Loucy (cell line): ENCODE data around the gene AK2.
"Not testable (repeated sequence)": the region's sequence is repeated elsewhere in the genome, so short reads cannot be mapped to it uniquely, and the experiment has no call there.

Experiments
- H2AFZ ChIP-seq: fragments of 200-600 bp; sonication (generic); 2 replicates; pipeline ENCODE4 v1.6.0; 2016; ENCODE audit warnings: antibody characterized with exemption, mild to moderate bottlenecking, low read length, moderate library complexity
- H3F3A ChIP-seq: fragments of 200-600 bp; 2 replicates; pipeline ENCODE4 v1.6.0; 2016; ENCODE audit warnings: antibody characterized with exemption, low read depth, mild to moderate bottlenecking
- H3K27me3 ChIP-seq: fragments of 200-600 bp; sonication (generic); 2 replicates; pipeline ENCODE4 v1.6.1; 2014; ENCODE audit warnings: low read length, mild to moderate bottlenecking; ENCODE audit not compliant: insufficient read depth, poor library complexity, severe bottlenecking
- H3K36me3 ChIP-seq: fragments of 200-600 bp; sonication (generic); 2 replicates; pipeline ENCODE4 v1.6.1; 2016; ENCODE audit warnings: low read length; ENCODE audit not compliant: insufficient read depth
- H3K4me1 ChIP-seq: fragments of 200-600 bp; sonication (generic); 2 replicates; pipeline ENCODE4 v1.5.1; 2014; ENCODE audit warnings: low read length, mild to moderate bottlenecking; ENCODE audit not compliant: insufficient read depth, poor library complexity, severe bottlenecking
- H3K4me2 ChIP-seq: fragments of 200-600 bp; sonication (generic); 2 replicates; pipeline ENCODE4 v1.6.0; 2014; ENCODE audit warnings: antibody characterized with exemption, low read length, low read depth, mild to moderate bottlenecking; ENCODE audit not compliant: poor library complexity, severe bottlenecking
- H3K4me3 ChIP-seq: fragments of 200-600 bp; sonication (generic); 2 replicates; pipeline ENCODE4 v1.5.1; 2014; ENCODE audit warnings: low read length, mild to moderate bottlenecking, mixed read lengths; ENCODE audit not compliant: poor library complexity, severe bottlenecking
- H3K79me2 ChIP-seq: fragments of 200-600 bp; sonication (generic); 2 replicates; pipeline ENCODE4 v1.6.1; 2014; ENCODE audit warnings: low read length; ENCODE audit not compliant: insufficient read depth
- H3K9ac ChIP-seq: fragments of 200-600 bp; sonication (generic); 2 replicates; pipeline ENCODE4 v1.6.0; 2014; ENCODE audit warnings: mild to moderate bottlenecking, low read depth, low read length, moderate library complexity; ENCODE audit not compliant: poor library complexity, severe bottlenecking
- H3K9me2 ChIP-seq: fragments of 200-600 bp; sonication (generic); replicated peaks from 2 replicates; pipeline ENCODE4 v1.6.1; 2016; ENCODE audit warnings: low read depth, low read length, mixed read lengths
- H3K9me3 ChIP-seq: fragments of 200-600 bp; sonication (generic); 2 replicates; pipeline ENCODE4 v1.6.1; 2014; ENCODE audit warnings: mild to moderate bottlenecking, antibody characterized with exemption, low read length, low read depth; ENCODE audit not compliant: insufficient read depth
- H4K20me1 ChIP-seq: fragments of 200-600 bp; sonication (generic); 2 replicates; pipeline ENCODE4 v1.6.0; 2014; ENCODE audit warnings: antibody characterized with exemption, low read length, mild to moderate bottlenecking; ENCODE audit not compliant: insufficient read depth, poor library complexity, severe bottlenecking
- EZH2phosphoT487 ChIP-seq: fragments of 200-600 bp; IDR thresholded peaks from 2 replicates; pipeline ENCODE4 v1.6.1; 2018; ENCODE audit warnings: antibody characterized with exemption, mild to moderate bottlenecking, moderate library complexity, borderline replicate concordance
- TF ChIP-seq, protein P1 (sequence below): fragments of 200-600 bp; sonication (generic); conservative IDR thresholded peaks from 2 replicates; pipeline ENCODE4 v1.5.1; 2014; ENCODE audit warnings: mild to moderate bottlenecking, antibody characterized with exemption, low read length

The AK2 gene

GRCh38 chr1:32978854-32979253 is 57.8 kb downstream of the AK2 start:
- TF ChIP-seq EZH2phosphoT487: no peak
- TF ChIP-seq, protein P1, sequence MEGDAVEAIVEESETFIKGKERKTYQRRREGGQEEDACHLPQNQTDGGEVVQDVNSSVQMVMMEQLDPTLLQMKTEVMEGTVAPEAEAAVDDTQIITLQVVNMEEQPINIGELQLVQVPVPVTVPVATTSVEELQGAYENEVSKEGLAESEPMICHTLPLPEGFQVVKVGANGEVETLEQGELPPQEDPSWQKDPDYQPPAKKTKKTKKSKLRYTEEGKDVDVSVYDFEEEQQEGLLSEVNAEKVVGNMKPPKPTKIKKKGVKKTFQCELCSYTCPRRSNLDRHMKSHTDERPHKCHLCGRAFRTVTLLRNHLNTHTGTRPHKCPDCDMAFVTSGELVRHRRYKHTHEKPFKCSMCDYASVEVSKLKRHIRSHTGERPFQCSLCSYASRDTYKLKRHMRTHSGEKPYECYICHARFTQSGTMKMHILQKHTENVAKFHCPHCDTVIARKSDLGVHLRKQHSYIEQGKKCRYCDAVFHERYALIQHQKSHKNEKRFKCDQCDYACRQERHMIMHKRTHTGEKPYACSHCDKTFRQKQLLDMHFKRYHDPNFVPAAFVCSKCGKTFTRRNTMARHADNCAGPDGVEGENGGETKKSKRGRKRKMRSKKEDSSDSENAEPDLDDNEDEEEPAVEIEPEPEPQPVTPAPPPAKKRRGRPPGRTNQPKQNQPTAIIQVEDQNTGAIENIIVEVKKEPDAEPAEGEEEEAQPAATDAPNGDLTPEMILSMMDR: no peak

DNA sequence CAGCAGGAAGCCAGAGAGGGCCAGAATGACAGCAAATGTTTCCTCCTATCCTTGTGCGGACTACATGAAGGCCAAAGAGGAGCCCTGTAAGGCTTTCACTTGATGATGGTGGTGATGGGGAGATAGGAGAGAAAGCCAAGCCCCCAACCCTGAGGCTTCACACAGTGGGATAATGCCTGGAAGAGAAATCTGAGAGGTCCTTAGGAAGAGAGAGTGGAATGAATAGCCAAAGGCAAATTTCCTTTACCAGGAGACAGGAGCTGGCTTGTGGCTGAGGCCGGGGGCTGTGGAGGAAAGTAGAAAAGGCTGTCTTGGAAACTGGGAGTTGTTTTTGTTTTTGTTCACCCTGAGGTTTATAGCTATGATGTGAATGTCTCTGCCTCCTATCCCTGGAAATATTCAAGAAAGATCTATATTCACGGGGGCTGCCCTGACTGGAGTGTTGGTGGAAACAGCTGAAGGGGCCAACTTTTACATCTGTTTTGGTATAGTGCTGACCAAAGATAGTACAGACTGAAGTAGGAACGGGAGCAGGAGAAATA is 59.1 kb downstream of the AK2 start:
- no peaks in the 10 kb centered on the region for H3K27me3 ChIP-seq
- no peaks in the 10 kb centered on the region for H3K36me3 ChIP-seq
- H3F3A ChIP-seq: no peaks in the 10 kb centered on the region
- H2AFZ ChIP-seq: no peak overlapping the region
- no peaks in the 10 kb centered on the region for H3K79me2 ChIP-seq
- TF ChIP-seq EZH2phosphoT487: no peak
- TF ChIP-seq, protein P1: no peak
- no peaks in the 10 kb centered on the region for H4K20me1 ChIP-seq
- H3K4me1 ChIP-seq: peaks cover 10% of the 10 kb centered on the region
- H3K4me3 ChIP-seq: no peak overlapping the region
- no peak overlapping the region for H3K9ac ChIP-seq
- H3K4me2 ChIP-seq: no peak overlapping the region
- no peaks in the 10 kb centered on the region for H3K9me3 ChIP-seq
- no peaks in the 10 kb centered on the region for H3K9me2 ChIP-seq

More at GRCh38 chr1:32978854-32979253, 57.8 kb downstream of the AK2 start:
- Histone ChIP-seq H3K4me1 (peaks cover 10% of the 10 kb centered on the region), H3K79me2 (no peaks in the 10 kb centered on the region), H3K9me2 (no peaks in the 10 kb centered on the region), H3F3A (no peaks in the 10 kb centered on the region), H2AFZ (no peak overlapping the region), H3K9ac (no peak overlapping the region), H3K4me2 (no peak overlapping the region), H3K9me3 (no peaks in the 10 kb centered on the region), H4K20me1 (no peaks in the 10 kb centered on the region), H3K4me3 (no peak overlapping the region), H3K27me3 (no peaks in the 10 kb centered on the region), H3K36me3 (no peaks in the 10 kb centered on the region)

- H3K9me3 ChIP-seq: not testable (repeated sequence)
These were observed 61.6 kb downstream of the AK2 start for GRCh38 chr1:32975055-32975454.

DNA sequence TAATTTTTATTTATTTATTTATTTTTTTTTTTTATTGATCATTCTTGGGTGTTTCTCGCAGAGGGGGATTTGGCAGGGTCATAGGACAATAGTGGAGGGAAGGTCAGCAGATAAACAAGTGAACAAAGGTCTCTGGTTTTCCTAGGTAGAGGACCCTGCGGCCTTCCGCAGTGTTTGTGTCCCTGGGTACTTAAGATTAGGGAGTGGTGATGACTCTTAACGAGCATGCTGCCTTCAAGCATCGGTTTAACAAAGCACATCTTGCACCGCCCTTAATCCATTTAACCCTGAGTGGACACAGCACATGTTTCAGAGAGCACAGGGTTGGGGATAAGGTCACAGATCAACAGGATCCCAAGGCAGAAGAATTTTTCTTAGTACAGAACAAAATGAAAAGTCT is 63.2 kb downstream of the AK2 start:
- H3K9ac ChIP-seq, H3K4me2 ChIP-seq, H3F3A ChIP-seq, H3K79me2 ChIP-seq, H3K4me1 ChIP-seq, H3K36me3 ChIP-seq, H3K9me3 ChIP-seq, H3K9me2 ChIP-seq, H3K27me3 ChIP-seq, H3K4me3 ChIP-seq, H2AFZ ChIP-seq, H4K20me1 ChIP-seq: not testable (repeated sequence)

More at GRCh38 chr1:32975055-32975454, 61.6 kb downstream of the AK2 start:
- H3K4me1 ChIP-seq, H2AFZ ChIP-seq, H3K27me3 ChIP-seq, H3K36me3 ChIP-seq, H3K4me2 ChIP-seq, H3K4me3 ChIP-seq, H3K9me2 ChIP-seq, H3K9ac ChIP-seq, H4K20me1 ChIP-seq, H3F3A ChIP-seq, H3K79me2 ChIP-seq: not testable (repeated sequence)
